Measurements from ENCODE around the gene RPS2. TPM values are rescaled to one million over a fixed set of nuclear protein-coding genes. Genes with fewer than 3 reads are reported as not detected.

RPS2 gene
- total RNA-seq, 3 donors from 2014 or later, result 1,284 to 2,138 (median 1,849) TPM

- H3K36me3 ChIP-seq (ENCODE audit: low read depth), result no peaks in the 10 kb centered on the region
- no peak overlapping the region for H3K4me3 ChIP-seq
- no peak for DNase-seq
- no peak for ATAC-seq
- peaks cover 35% of the 10 kb centered on the region for H3K4me1 ChIP-seq (ENCODE audit: low read depth)
- intact Hi-C loops (cut with DNase I, micrococcal nuclease), result no loop called here
- no peak for TF ChIP-seq CTCF (IDR thresholded peaks at IDR 0.05)
- no peaks in the 10 kb centered on the region for H3K9me3 ChIP-seq
Measured at GRCh38 chr16:1944612-1945199, 19.9 kb downstream of the RPS2 start.

GRCh38 chr16:1942810-1943726 lies 21.6 kb downstream of the RPS2 start, which contains the start of gene MSRB1:
TSS of gene MSRB1 (minus strand) at chr16:1943199. CDS start at chr16:1943156, 43 bp downstream.
- peak within 1 kb of the TSS; percentile 57 for H3K4me3 ChIP-seq
- peaks cover 40% of the 10 kb centered on the region for H3K4me1 ChIP-seq (ENCODE audit: low read depth)
- intact Hi-C loops (cut with DNase I, micrococcal nuclease), result no loop called here
- no peak for TF ChIP-seq CTCF (IDR thresholded peaks at IDR 0.05)
- peak; percentile 100 for DNase-seq
- H3K36me3 ChIP-seq (ENCODE audit: low read depth), result no peaks in the 10 kb centered on the region
- H3K9me3 ChIP-seq, result no peaks in the 10 kb centered on the region
- peak; percentile 92 for ATAC-seq

GRCh38 chr16:1942047-1942809 lies 22.4 kb downstream of the RPS2 start:
- H3K36me3 ChIP-seq (ENCODE audit: low read depth), result no peaks in the 10 kb centered on the region
- peak overlapping the region; percentile 57 for H3K4me3 ChIP-seq
- no peaks in the 10 kb centered on the region for H3K9me3 ChIP-seq
- intact Hi-C loops (cut with DNase I, micrococcal nuclease), result no loop called here
- no peak for TF ChIP-seq CTCF (IDR thresholded peaks at IDR 0.05)
- peaks cover 40% of the 10 kb centered on the region for H3K4me1 ChIP-seq (ENCODE audit: low read depth)
- ATAC-seq (peak; percentile 21), DNase-seq (peak in 2 of 3 donors; percentile 57 to 58)

GRCh38 chr16:1941162-1942046 lies 23.2 kb downstream of the RPS2 start:
- Histone ChIP-seq H3K4me3 (no peak overlapping the region), H3K9me3 (no peaks in the 10 kb centered on the region), H3K4me1 (ENCODE audit: low read depth) (peaks cover 40% of the 10 kb centered on the region), H3K36me3 (ENCODE audit: low read depth) (no peaks in the 10 kb centered on the region)
- DNase-seq (peak in 2 of 3 donors; percentile 54 to 65), ATAC-seq (no peak)
- no peak for TF ChIP-seq CTCF (IDR thresholded peaks at IDR 0.05)
- intact Hi-C loops (cut with DNase I, micrococcal nuclease), result no loop called here
